C4-2B (cell line): ENCODE data around the gene KCNMA1.

ENCODE experiments used
- CTCF ChIP-seq: fragments of 450-650 bp; conservative IDR thresholded peaks from 2 replicates; pipeline ENCODE4 v1.5.1; 2017; ENCODE audit warnings: mild to moderate bottlenecking
- ZFX ChIP-seq: fragments of 450-650 bp; IDR thresholded peaks from 2 replicates; pipeline ENCODE4 v1.6.1; 2017

DNA sequence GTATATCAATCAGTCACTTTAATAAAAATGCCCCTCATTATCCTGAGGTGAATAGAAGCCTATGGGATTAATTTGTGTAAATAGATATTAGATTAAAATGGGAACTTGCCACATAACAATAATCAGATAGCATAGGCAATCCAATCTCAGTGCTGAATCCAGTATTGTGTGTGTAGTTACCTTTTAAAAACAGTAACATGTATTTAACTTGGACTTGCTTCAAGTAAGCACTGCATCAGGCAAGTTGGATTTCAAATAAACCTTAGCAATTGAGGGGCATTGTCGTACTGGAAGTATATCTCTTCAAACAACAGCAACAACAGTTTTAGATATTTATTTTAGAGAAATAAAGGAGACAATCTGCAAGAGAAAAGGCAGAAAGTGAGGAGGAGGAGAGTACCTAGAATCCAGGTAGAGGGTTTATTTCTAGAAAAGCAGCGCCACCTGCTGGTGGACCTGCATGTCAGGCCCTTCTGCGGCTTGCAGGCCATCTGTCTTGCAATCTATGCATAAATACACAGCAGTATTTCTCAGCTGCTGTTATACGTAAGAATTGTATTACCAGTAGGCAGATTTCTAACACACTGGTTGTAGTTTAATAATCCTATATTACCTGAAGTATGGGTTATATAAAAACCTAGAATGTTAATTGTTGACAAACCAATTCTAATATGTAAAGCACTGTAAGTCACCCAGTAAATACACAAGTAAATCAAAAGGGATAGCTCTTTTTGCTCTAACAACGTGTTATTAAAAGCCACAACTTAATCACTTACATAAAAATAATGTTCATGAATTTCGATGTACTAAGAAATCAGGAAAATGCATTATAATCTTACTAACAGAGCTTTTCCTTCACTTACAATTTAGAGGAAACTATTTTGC, 652.8 kb downstream of the KCNMA1 start:
- peak; percentile 97 for TF ChIP-seq CTCF
- no peak for TF ChIP-seq ZFX
